ENCODE results near the gene MSH3.
"Not testable (repeated sequence)": the region's sequence is repeated elsewhere in the genome, so short reads cannot be mapped to it uniquely, and the experiment has no call there.

The MSH3 gene

GRCh38 chr5:80715887-80716286 lies 61.4 kb downstream of the MSH3 start:
- no peaks in the 10 kb centered on the region for H3K27me3 Mint-ChIP-seq
- H3K9me3 Mint-ChIP-seq, result no peaks in the 10 kb centered on the region
- H3K4me3 Mint-ChIP-seq, result no peak overlapping the region
- DNase-seq (ENCODE audit: low spot score in 2 of 2), result no peak
- peaks cover 12% of the 10 kb centered on the region for H3K4me1 Mint-ChIP-seq
- peak overlapping the region; percentile 49 for H3K27ac Mint-ChIP-seq (ENCODE audit: low read depth)
- no peak for ATAC-seq (replicated peaks; ENCODE audit: extremely low read depth, poor library complexity, severe bottlenecking)
- peaks cover 7% of the 10 kb centered on the region for H3K36me3 Mint-ChIP-seq (ENCODE audit: insufficient read depth)

GRCh38 chr5:80720181-80720580 lies 65.7 kb downstream of the MSH3 start:
- H3K36me3 Mint-ChIP-seq (ENCODE audit: insufficient read depth), result peaks cover 3% of the 10 kb centered on the region
- no peaks in the 10 kb centered on the region for H3K9me3 Mint-ChIP-seq
- H3K27ac Mint-ChIP-seq (ENCODE audit: low read depth), result no peak overlapping the region

GRCh38 chr5:80722916-80723315 lies 68.5 kb downstream of the MSH3 start:
- no peaks in the 10 kb centered on the region for H3K27me3 Mint-ChIP-seq
- DNase-seq (ENCODE audit: low spot score in 2 of 2) (no peak), ATAC-seq (replicated peaks; ENCODE audit: extremely low read depth, poor library complexity, severe bottlenecking) (no peak)
- no peak overlapping the region for H3K4me3 Mint-ChIP-seq
- peaks cover 11% of the 10 kb centered on the region for H3K4me1 Mint-ChIP-seq
- peaks cover 13% of the 10 kb centered on the region for H3K36me3 Mint-ChIP-seq (ENCODE audit: insufficient read depth)
- no peak overlapping the region for H3K27ac Mint-ChIP-seq (ENCODE audit: low read depth)
- H3K9me3 Mint-ChIP-seq, result no peaks in the 10 kb centered on the region

More at GRCh38 chr5:80720181-80720580, 65.7 kb downstream of the MSH3 start:
- Mint-ChIP-seq H3K4me3 (no peak overlapping the region), H3K27me3 (no peaks in the 10 kb centered on the region), H3K4me1 (peaks cover 17% of the 10 kb centered on the region)
- no peak for ATAC-seq (replicated peaks; ENCODE audit: extremely low read depth, poor library complexity, severe bottlenecking)
- no peak for DNase-seq (ENCODE audit: low spot score in 2 of 2)

- H3K27ac Mint-ChIP-seq (ENCODE audit: low read depth), result no peak overlapping the region
Measured at GRCh38 chr5:80725446-80725845, 71.0 kb downstream of the MSH3 start.

GRCh38 chr5:80736730-80737129 lies 82.3 kb downstream of the MSH3 start:
- peaks cover 2% of the 10 kb centered on the region for H3K36me3 Mint-ChIP-seq (ENCODE audit: insufficient read depth)
- peaks cover 21% of the 10 kb centered on the region for H3K4me1 Mint-ChIP-seq
- no peak overlapping the region for H3K27ac Mint-ChIP-seq (ENCODE audit: low read depth)
- DNase-seq (ENCODE audit: low spot score in 2 of 2) (no peak), ATAC-seq (replicated peaks; ENCODE audit: extremely low read depth, poor library complexity, severe bottlenecking) (no peak)
- no peaks in the 10 kb centered on the region for H3K27me3 Mint-ChIP-seq
- no peaks in the 10 kb centered on the region for H3K9me3 Mint-ChIP-seq
- no peak overlapping the region for H3K4me3 Mint-ChIP-seq

More at GRCh38 chr5:80725446-80725845, 71.0 kb downstream of the MSH3 start:
- ATAC-seq (replicated peaks; ENCODE audit: extremely low read depth, poor library complexity, severe bottlenecking) (no peak), DNase-seq (ENCODE audit: low spot score in 2 of 2) (no peak)
- Mint-ChIP-seq H3K4me3 (no peak overlapping the region), H3K4me1 (peaks cover 7% of the 10 kb centered on the region), H3K9me3 (no peaks in the 10 kb centered on the region), H3K36me3 (ENCODE audit: insufficient read depth) (peaks cover 17% of the 10 kb centered on the region), H3K27me3 (no peaks in the 10 kb centered on the region)

- Mint-ChIP-seq H3K27ac (ENCODE audit: low read depth) (no peak overlapping the region), H3K36me3 (ENCODE audit: insufficient read depth) (peaks cover 5% of the 10 kb centered on the region), H3K4me3 (no peak overlapping the region), H3K4me1 (peaks cover 21% of the 10 kb centered on the region), H3K9me3 (no peaks in the 10 kb centered on the region), H3K27me3 (no peaks in the 10 kb centered on the region)
- ATAC-seq (replicated peaks; ENCODE audit: extremely low read depth, poor library complexity, severe bottlenecking), result no peak
- no peak for DNase-seq (ENCODE audit: low spot score in 2 of 2)
Measured at GRCh38 chr5:80738466-80738865, 84.0 kb downstream of the MSH3 start.

GRCh38 chr5:80739057-80739456 lies 84.6 kb downstream of the MSH3 start:
- no peak overlapping the region for H3K27ac Mint-ChIP-seq (ENCODE audit: low read depth)
- H3K27me3 Mint-ChIP-seq, result no peaks in the 10 kb centered on the region
- DNase-seq (ENCODE audit: low spot score in 2 of 2), result no peak
- H3K4me3 Mint-ChIP-seq, result no peak overlapping the region
- no peaks in the 10 kb centered on the region for H3K9me3 Mint-ChIP-seq
- peaks cover 21% of the 10 kb centered on the region for H3K4me1 Mint-ChIP-seq
- ATAC-seq (replicated peaks; ENCODE audit: extremely low read depth, poor library complexity, severe bottlenecking), result no peak
- peaks cover 5% of the 10 kb centered on the region for H3K36me3 Mint-ChIP-seq (ENCODE audit: insufficient read depth)

- no peaks in the 10 kb centered on the region for H3K27me3 Mint-ChIP-seq
- H3K4me1 Mint-ChIP-seq, result peaks cover 24% of the 10 kb centered on the region
- ATAC-seq (replicated peaks; ENCODE audit: extremely low read depth, poor library complexity, severe bottlenecking) (no peak), DNase-seq (ENCODE audit: low spot score in 2 of 2) (no peak)
- no peaks in the 10 kb centered on the region for H3K9me3 Mint-ChIP-seq
- H3K4me3 Mint-ChIP-seq, result no peak overlapping the region
- H3K36me3 Mint-ChIP-seq (ENCODE audit: insufficient read depth), result peaks cover 5% of the 10 kb centered on the region
- H3K27ac Mint-ChIP-seq (ENCODE audit: low read depth), result no peak overlapping the region
Measured at GRCh38 chr5:80739496-80739895, 85.0 kb downstream of the MSH3 start.

GRCh38 chr5:80739898-80740297 lies 85.4 kb downstream of the MSH3 start:
- DNase-seq (ENCODE audit: low spot score in 2 of 2) (no peak), ATAC-seq (replicated peaks; ENCODE audit: extremely low read depth, poor library complexity, severe bottlenecking) (no peak)
- Mint-ChIP-seq H3K27ac (ENCODE audit: low read depth) (peak overlapping the region; percentile 41), H3K36me3 (ENCODE audit: insufficient read depth) (peaks cover 5% of the 10 kb centered on the region), H3K4me1 (peaks cover 28% of the 10 kb centered on the region), H3K9me3 (no peaks in the 10 kb centered on the region), H3K4me3 (no peak overlapping the region), H3K27me3 (no peaks in the 10 kb centered on the region)

- not testable (repeated sequence) for H3K9me3 Mint-ChIP-seq; H3K36me3 Mint-ChIP-seq (ENCODE audit: insufficient read depth); H3K27me3 Mint-ChIP-seq
Measured at GRCh38 chr5:80740488-80740887, 86.0 kb downstream of the MSH3 start.

GRCh38 chr5:80740999-80741398 lies 86.5 kb downstream of the MSH3 start:
- DNase-seq (ENCODE audit: low spot score in 2 of 2) (no peak), ATAC-seq (replicated peaks; ENCODE audit: extremely low read depth, poor library complexity, severe bottlenecking) (no peak)
- Mint-ChIP-seq H3K36me3 (ENCODE audit: insufficient read depth) (peaks cover 5% of the 10 kb centered on the region), H3K9me3 (no peaks in the 10 kb centered on the region), H3K4me3 (peak overlapping the region; percentile 2), H3K27ac (ENCODE audit: low read depth) (peak overlapping the region; percentile 41), H3K27me3 (no peaks in the 10 kb centered on the region), H3K4me1 (peaks cover 30% of the 10 kb centered on the region)

More at GRCh38 chr5:80740488-80740887, 86.0 kb downstream of the MSH3 start:
- H3K4me3 Mint-ChIP-seq; ATAC-seq (replicated peaks; ENCODE audit: extremely low read depth, poor library complexity, severe bottlenecking); DNase-seq (ENCODE audit: low spot score in 2 of 2): not testable (repeated sequence)
- Mint-ChIP-seq H3K4me1 (peaks cover 30% of the 10 kb centered on the region), H3K27ac (ENCODE audit: low read depth) (peak overlapping the region; percentile 41)

- H3K27ac Mint-ChIP-seq (ENCODE audit: low read depth), result peak overlapping the region; percentile 20
- H3K27me3 Mint-ChIP-seq, result no peaks in the 10 kb centered on the region
- DNase-seq (ENCODE audit: low spot score in 2 of 2), result no peak
- no peak for ATAC-seq (replicated peaks; ENCODE audit: extremely low read depth, poor library complexity, severe bottlenecking)
- H3K36me3 Mint-ChIP-seq (ENCODE audit: insufficient read depth), result peaks cover 5% of the 10 kb centered on the region
- no peaks in the 10 kb centered on the region for H3K9me3 Mint-ChIP-seq
- peaks cover 20% of the 10 kb centered on the region for H3K4me1 Mint-ChIP-seq
- no peak overlapping the region for H3K4me3 Mint-ChIP-seq
Measured at GRCh38 chr5:80744149-80744548, 89.7 kb downstream of the MSH3 start.

GRCh38 chr5:80745490-80745889 lies 91.0 kb downstream of the MSH3 start:
- H3K27ac Mint-ChIP-seq (ENCODE audit: low read depth), result no peak overlapping the region
- H3K4me1 Mint-ChIP-seq, result peaks cover 20% of the 10 kb centered on the region
- H3K9me3 Mint-ChIP-seq, result no peaks in the 10 kb centered on the region
- DNase-seq (ENCODE audit: low spot score in 2 of 2) (no peak), ATAC-seq (replicated peaks; ENCODE audit: extremely low read depth, poor library complexity, severe bottlenecking) (no peak)
- H3K36me3 Mint-ChIP-seq (ENCODE audit: insufficient read depth), result peaks cover 5% of the 10 kb centered on the region
- H3K4me3 Mint-ChIP-seq, result no peak overlapping the region
- H3K27me3 Mint-ChIP-seq, result no peaks in the 10 kb centered on the region

- peaks cover 20% of the 10 kb centered on the region for H3K4me1 Mint-ChIP-seq
- no peak overlapping the region for H3K27ac Mint-ChIP-seq (ENCODE audit: low read depth)
Measured at GRCh38 chr5:80747922-80748321, 93.5 kb downstream of the MSH3 start.

More at GRCh38 chr5:80747922-80748321, 93.5 kb downstream of the MSH3 start:
- Mint-ChIP-seq H3K9me3 (no peaks in the 10 kb centered on the region), H3K4me3 (no peak overlapping the region), H3K36me3 (ENCODE audit: insufficient read depth) (no peaks in the 10 kb centered on the region), H3K27me3 (no peaks in the 10 kb centered on the region)
- ATAC-seq (replicated peaks; ENCODE audit: extremely low read depth, poor library complexity, severe bottlenecking) (no peak), DNase-seq (ENCODE audit: low spot score in 2 of 2) (no peak)

All from central memory CD8-positive, alpha-beta T cell (primary cell).